ENCODE data around the gene B3GNT3. TPM values are rescaled to one million over a fixed set of nuclear protein-coding genes. Genes with fewer than 3 reads are reported as not detected.

The B3GNT3 gene
- total RNA-seq, 2 donors from 2014 or later, result not detected

DNA sequence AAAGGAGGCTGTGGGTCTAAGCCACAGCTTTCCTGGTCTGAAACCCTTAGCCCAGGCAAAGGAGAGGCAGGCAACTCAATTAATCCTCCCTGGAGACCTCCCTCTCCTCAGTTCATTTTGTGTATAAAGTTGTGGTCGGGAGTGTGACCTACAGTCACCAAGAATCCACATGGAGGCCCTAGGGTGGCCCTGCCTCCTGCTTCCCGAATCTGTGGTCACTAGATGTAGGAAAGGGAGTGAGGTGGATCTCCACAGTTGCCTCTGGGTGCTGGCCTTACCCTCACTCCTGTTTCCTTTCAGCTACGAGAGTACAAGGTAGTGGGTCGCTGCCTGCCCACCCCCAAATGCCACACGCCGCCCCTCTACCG is 66.0 kb downstream of the B3GNT3 start:
- no peak for ATAC-seq
- H3K27ac Mint-ChIP-seq, result peak overlapping the region; percentile 72 to 85
- DNase-seq (ENCODE audit: low spot score), result no peak
- peaks cover 19 to 26% of the 10 kb centered on the region in 2 donors for H3K4me1 Mint-ChIP-seq (ENCODE audit: low read depth in 2 of 2)
- peaks cover 12% of the 10 kb centered on the region for H3K36me3 Mint-ChIP-seq
- no peaks in the 10 kb centered on the region for H3K27me3 Mint-ChIP-seq
- H3K9me3 Mint-ChIP-seq, result no peaks in the 10 kb centered on the region
- H3K4me3 Mint-ChIP-seq, result peak overlapping the region; percentile 91

DNA sequence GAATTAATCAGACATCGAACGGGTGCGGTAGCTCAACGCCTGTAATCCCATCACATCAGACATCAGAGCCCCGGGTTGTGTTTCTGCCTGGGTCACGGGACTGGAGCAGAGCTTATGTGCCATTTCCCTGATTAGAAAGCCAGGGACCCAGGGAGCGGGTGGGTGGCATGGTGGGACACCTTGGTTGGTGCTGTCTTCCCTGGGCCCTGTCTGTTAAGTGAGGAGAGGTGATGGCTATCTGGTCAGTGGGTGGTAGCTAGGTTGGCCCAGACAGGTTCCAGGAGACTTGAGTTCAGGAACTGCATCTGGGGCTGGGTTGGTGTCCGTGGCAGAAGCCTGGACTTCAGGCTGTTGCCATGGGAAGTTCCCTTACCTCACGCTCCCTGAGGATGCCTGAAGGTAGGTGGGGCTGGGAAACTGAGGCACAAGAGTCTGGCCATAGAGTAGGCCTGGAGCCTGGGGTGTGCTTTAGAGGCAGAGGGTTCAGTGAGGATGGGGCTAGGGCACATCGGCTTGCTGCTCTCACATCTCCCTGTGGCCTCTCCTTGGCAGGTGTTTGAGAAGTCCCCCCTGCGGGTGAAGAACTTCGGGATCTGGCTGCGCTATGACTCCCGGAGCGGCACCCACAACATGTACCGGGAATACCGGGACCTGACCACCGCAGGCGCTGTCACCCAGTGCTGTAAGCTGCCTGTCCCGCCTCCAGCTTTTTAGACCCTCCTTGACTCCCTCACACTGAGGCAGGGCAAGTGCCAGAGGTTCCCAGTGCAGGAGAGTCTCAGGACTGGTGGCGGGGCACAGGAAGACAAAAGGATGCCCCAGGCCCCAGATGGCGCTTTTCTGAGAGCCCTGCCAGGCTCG is 66.8 kb downstream of the B3GNT3 start:
- Mint-ChIP-seq H3K36me3 (peaks cover 12% of the 10 kb centered on the region), H3K4me3 (peak overlapping the region; percentile 91), H3K27ac (peak overlapping the region; percentile 72 to 85), H3K9me3 (no peaks in the 10 kb centered on the region), H3K4me1 (ENCODE audit: low read depth in 2 of 2) (peaks cover 21 to 26% of the 10 kb centered on the region in 2 donors), H3K27me3 (no peaks in the 10 kb centered on the region)
- no peak for DNase-seq (ENCODE audit: low spot score)
- ATAC-seq, result no peak

DNA sequence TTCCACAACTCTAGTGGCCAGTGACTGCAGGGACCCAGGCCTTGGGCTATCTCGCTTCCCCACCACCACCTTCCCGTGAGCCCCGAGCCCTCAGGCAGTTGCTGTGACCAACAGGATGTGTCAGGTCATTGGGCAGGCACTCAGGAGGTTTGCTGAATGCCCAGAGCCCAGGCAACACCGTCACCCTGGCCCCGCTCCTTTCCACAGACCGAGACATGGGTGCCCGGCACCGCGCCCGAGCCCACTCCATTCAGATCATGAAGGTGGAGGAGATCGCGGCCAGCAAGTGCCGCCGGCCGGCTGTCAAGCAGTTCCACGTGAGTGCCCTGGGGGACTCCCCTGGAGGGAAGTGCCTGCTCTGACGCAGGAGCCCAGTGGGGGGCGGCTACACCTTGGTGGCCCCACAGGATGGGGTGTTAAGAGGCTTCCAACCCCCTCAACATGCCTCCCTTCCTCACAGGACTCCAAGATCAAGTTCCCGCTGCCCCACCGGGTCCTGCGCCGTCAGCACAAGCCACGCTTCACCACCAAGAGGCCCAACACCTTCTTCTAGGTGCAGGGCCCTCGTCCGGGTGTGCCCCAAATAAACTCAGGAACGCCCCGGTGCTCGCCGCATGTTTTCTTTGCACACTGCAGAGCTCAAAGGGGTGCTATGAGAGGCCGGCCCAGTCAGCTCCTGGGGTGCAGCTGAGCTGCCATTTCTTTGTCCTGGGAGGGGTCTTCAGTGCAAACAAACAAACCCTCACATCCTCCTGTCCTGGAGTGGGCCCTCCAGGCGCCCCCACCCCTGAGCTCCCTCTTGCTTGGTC is 68.0 kb downstream of the B3GNT3 start:
- peak overlapping the region; percentile 50 for H3K4me3 Mint-ChIP-seq
- peak overlapping the region; percentile 18 to 23 for H3K27ac Mint-ChIP-seq
- peaks cover 21 to 26% of the 10 kb centered on the region in 2 donors for H3K4me1 Mint-ChIP-seq (ENCODE audit: low read depth in 2 of 2)
- H3K36me3 Mint-ChIP-seq, result peaks cover 12% of the 10 kb centered on the region
- no peaks in the 10 kb centered on the region for H3K27me3 Mint-ChIP-seq
- H3K9me3 Mint-ChIP-seq, result no peaks in the 10 kb centered on the region
- no peak for DNase-seq (ENCODE audit: low spot score)
- ATAC-seq, result no peak

Other genes starting within 250 kb of the B3GNT3 start
- gene COLGALT1, start 239.5 kb upstream of the B3GNT3 start, total RNA-seq, result 100 to 1,000 TPM in 1 of 2 donors, 10 to 100 TPM in 1; 53.9 to 122 TPM
- not detected for gene UNC13A, start 106.8 kb upstream of the B3GNT3 start, total RNA-seq
- gene MAP1S, start 75.7 kb upstream of the B3GNT3 start, total RNA-seq, result 10 to 100 TPM; 71.0 to 75.6 TPM
- gene FCHO1, start 43.7 kb upstream of the B3GNT3 start, total RNA-seq, result 10 to 100 TPM; 28.6 to 71.0 TPM
- 10 to 100 TPM in 1 of 2 donors, 1 to 10 TPM in 1; 9.1 to 12.0 TPM for gene INSL3, start 26.4 kb downstream of the B3GNT3 start, total RNA-seq
- 100 to 1,000 TPM; 184 to 195 TPM for gene JAK3, start 52.8 kb downstream of the B3GNT3 start, total RNA-seq
- 1,000 to 10,000 TPM; 1,379 to 1,604 TPM for gene RPL18A, start 64.8 kb downstream of the B3GNT3 start, total RNA-seq
- under 1 TPM; 0.57 to 0.89 TPM for gene SLC5A5, start 76.8 kb downstream of the B3GNT3 start, total RNA-seq
- 10 to 100 TPM; 70.4 to 92.8 TPM for gene CCDC124, start 137.9 kb downstream of the B3GNT3 start, total RNA-seq
- 1 to 10 TPM; 1.0 to 1.3 TPM for gene KCNN1, start 172.0 kb downstream of the B3GNT3 start, total RNA-seq
- gene ARRDC2, start 213.0 kb downstream of the B3GNT3 start, total RNA-seq, result 10 to 100 TPM; 34.0 to 34.8 TPM

Measured in natural killer cell treated with Interleukin-12 subunit alpha and Interleukin-12 subunit beta and Interleukin-15 and Interleukin-18, amount 100 ng/mL, for 72 hours (primary cell).